H1 (cell line): Measurements from ENCODE around the gene XPO1. TPM values are rescaled to one million over a fixed set of nuclear protein-coding genes. Genes with fewer than 3 reads are reported as not detected.

Experiments used
- CTCF ChIA-PET: fragments of 300-600 bp; sonication (Branson Sonifier 250); formaldehyde crosslinking; loops from one replicate; lab custom pipeline; 2021; ENCODE audit not compliant: partially characterized antibody; lab: Charles Lee
- POLR2A ChIA-PET: fragments of 300-600 bp; sonication (Branson Sonifier 250); formaldehyde crosslinking; loops from one replicate; lab custom pipeline; 2021; ENCODE audit warnings: inconsistent platforms; ENCODE audit not compliant: partially characterized antibody; lab: Charles Lee
- DNase-seq, 2 experiments: peaks; one replicate each; pipeline versions ENCODE4 v3.0.0 to v3.0.0-alpha.2; 2010 to 2022; ENCODE audit warnings: low spot score in 2 of 2, low read depth in 1 of 2, mixed read lengths in 1 of 2
- FAIRE-seq: peaks from 2 replicates; lab custom pipeline; 2011; peaks lifted over from hg19 to GRCh38; lab: Jason Lieb, UNC
- H2AFZ ChIP-seq: 2 replicates; pipeline ENCODE4 v1.8.1; 2012; ENCODE audit warnings: low read length, inconsistent platforms
- H2AK5ac ChIP-seq: 2 replicates; pipeline ENCODE4 v1.6.1; 2013; ENCODE audit warnings: low read depth, low read length
- H2BK120ac ChIP-seq: replicated peaks from 2 replicates; pipeline ENCODE3; 2013; ENCODE audit warnings: low read depth, low read length, inconsistent platforms
- H2BK12ac ChIP-seq: 2 replicates; pipeline ENCODE4 v1.6.1; 2013; ENCODE audit warnings: low read depth, low read length
- H2BK15ac ChIP-seq: 2 replicates; pipeline ENCODE4 v1.6.1; 2013; ENCODE audit warnings: low read length
- H2BK20ac ChIP-seq: 2 replicates; pipeline ENCODE4 v1.6.1; 2013; ENCODE audit warnings: low read length
- H2BK5ac ChIP-seq: 2 replicates; pipeline ENCODE4 v1.6.1; 2013; ENCODE audit warnings: low read depth, low read length
- H3K14ac ChIP-seq: 2 replicates; pipeline ENCODE4 v1.6.1; 2013; ENCODE audit warnings: inconsistent platforms; ENCODE audit not compliant: insufficient read length
- H3K18ac ChIP-seq: 2 replicates; pipeline ENCODE4 v1.6.1; 2013; ENCODE audit warnings: low read length; ENCODE audit errors: extremely low read depth
- H3K23ac ChIP-seq: 2 replicates; pipeline ENCODE4 v1.6.1; 2013; ENCODE audit warnings: inconsistent platforms; ENCODE audit not compliant: insufficient read length
- H3K23me2 ChIP-seq: 2 replicates; pipeline ENCODE4 v1.6.1; 2013; ENCODE audit warnings: low read depth, low read length
- H3K27ac ChIP-seq: 2 replicates; pipeline ENCODE4 v1.6.1; 2011; ENCODE audit warnings: low read depth, low read length, inconsistent platforms
- H3K27me3 ChIP-seq, 4 experiments: replicated peaks in 1 of 4; 1 replicate in 1 of 4; 2 replicates in 3 of 4; pipeline versions ENCODE4 v1.6.1 to v1.8.1; 2011 to 2013; ENCODE audit warnings: low read length in 3 of 4, mild to moderate bottlenecking in 3 of 4, inconsistent platforms in 2 of 4, mixed read lengths in 2 of 4, moderate library complexity in 1 of 4; ENCODE audit not compliant: control insufficient read depth in 3 of 4, insufficient read depth in 3 of 4; ENCODE audit errors: extremely low read depth in 1 of 4
- H3K36me3 ChIP-seq, 4 experiments: 2 replicates each; pipeline versions ENCODE4 v1.6.1 to v1.8.1; 2011 to 2013; ENCODE audit warnings: mild to moderate bottlenecking in 4 of 4, low read length in 3 of 4, moderate library complexity in 2 of 4, control low read depth in 1 of 4, inconsistent platforms in 1 of 4; ENCODE audit not compliant: insufficient read depth in 4 of 4, control insufficient read depth in 2 of 4
- H3K4ac ChIP-seq: replicated peaks from 2 replicates; pipeline ENCODE3; 2013; ENCODE audit warnings: low read length, low read depth, mixed read lengths, inconsistent platforms; ENCODE audit not compliant: insufficient read length
- H3K4me1 ChIP-seq, 4 experiments: replicated peaks in 1 of 4; 1 replicate in 1 of 4; 2 replicates in 3 of 4; pipeline versions ENCODE4 v1.6.1 to v1.8.1; 2011 to 2013; ENCODE audit warnings: low read length in 3 of 4, inconsistent platforms in 2 of 4, mixed read lengths in 1 of 4; ENCODE audit not compliant: insufficient read depth in 4 of 4, control insufficient read depth in 3 of 4
- H3K4me2 ChIP-seq, 2 experiments: 2 replicates each; pipeline versions ENCODE4 v1.6.1 to v1.8.1; 2011 to 2013; ENCODE audit warnings: low read depth in 2 of 2, low read length in 2 of 2, control low read depth in 1 of 2, inconsistent platforms in 1 of 2, mild to moderate bottlenecking in 1 of 2; ENCODE audit not compliant: insufficient read depth in 1 of 2
- H3K4me3 ChIP-seq, 4 experiments: fragments of 200-600, 300-600 bp in 1 of 4; sonication (generic), shearing (Covaris generic), sonication (Bioruptor Twin) in 1 of 4; 2 replicates each; pipeline versions ENCODE4 v1.5.1 to v1.8.1; 2011 to 2016; ENCODE audit warnings: low read length in 4 of 4, low read depth in 3 of 4, control low read depth in 2 of 4, inconsistent platforms in 2 of 4, mild to moderate bottlenecking in 2 of 4, mixed read lengths in 1 of 4, moderate library complexity in 1 of 4; ENCODE audit not compliant: insufficient read depth in 2 of 4; ENCODE audit errors: extremely low read depth in 1 of 4
- H3K56ac ChIP-seq: replicated peaks from 2 replicates; pipeline ENCODE3; 2013; ENCODE audit warnings: low read depth, mild to moderate bottlenecking, mixed read lengths, low read length, inconsistent platforms; ENCODE audit not compliant: insufficient read length
- H3K79me1 ChIP-seq: 2 replicates; pipeline ENCODE4 v1.6.1; 2013; ENCODE audit warnings: low read depth, low read length, control low read depth
- H3K79me2 ChIP-seq, 2 experiments: 2 replicates each; pipeline versions ENCODE4 v1.6.1 to v1.8.1; 2012 to 2013; ENCODE audit warnings: low read length in 2 of 2, mild to moderate bottlenecking in 2 of 2, inconsistent platforms in 1 of 2; ENCODE audit not compliant: insufficient read depth in 2 of 2, control insufficient read depth in 1 of 2
- H3K9ac ChIP-seq, 4 experiments: replicated peaks in 1 of 4; 1 replicate in 1 of 4; 2 replicates in 3 of 4; pipeline versions ENCODE4 v1.6.1 to v1.8.1; 2011 to 2013; ENCODE audit warnings: low read depth in 3 of 4, low read length in 3 of 4, control low read depth in 2 of 4, mild to moderate bottlenecking in 2 of 4, moderate library complexity in 2 of 4, inconsistent platforms in 1 of 4; ENCODE audit errors: extremely low read depth in 1 of 4
- H3K9me3 ChIP-seq, 2 experiments: 2 replicates each; pipeline versions ENCODE4 v1.6.1 to v1.8.1; 2012 to 2013; ENCODE audit warnings: mild to moderate bottlenecking in 2 of 2, moderate library complexity in 2 of 2, control low read depth in 1 of 2, inconsistent platforms in 1 of 2, low read depth in 1 of 2, low read length in 1 of 2, mixed read lengths in 1 of 2; ENCODE audit not compliant: insufficient read depth in 2 of 2
- H4K20me1 ChIP-seq, 2 experiments: replicated peaks in 1 of 2; 2 replicates each; pipeline versions ENCODE3 to v1.8.1; 2011 to 2013; ENCODE audit warnings: inconsistent platforms in 2 of 2, low read length in 2 of 2, mild to moderate bottlenecking in 1 of 2; ENCODE audit not compliant: insufficient read depth in 2 of 2, control insufficient read depth in 1 of 2
- H4K5ac ChIP-seq: 2 replicates; pipeline ENCODE4 v1.6.1; 2013; ENCODE audit warnings: low read length, low read depth, mixed read lengths, inconsistent platforms; ENCODE audit not compliant: insufficient read length
- H4K8ac ChIP-seq: 2 replicates; pipeline ENCODE4 v1.8.0; 2013; ENCODE audit warnings: mild to moderate bottlenecking, moderate library complexity, low read length, inconsistent platforms; ENCODE audit not compliant: insufficient read depth; ENCODE audit errors: extremely low read depth
- H4K91ac ChIP-seq: replicated peaks from 2 replicates; pipeline ENCODE3; 2013; ENCODE audit warnings: low read length, mixed read lengths, inconsistent platforms; ENCODE audit not compliant: insufficient read length
- CEBPB ChIP-seq: IDR thresholded peaks from 2 replicates; pipeline ENCODE4 v1.6.1; 2012; ENCODE audit warnings: low read depth, low read length
- CREB1 ChIP-seq: IDR thresholded peaks from 2 replicates; pipeline ENCODE4 v1.6.1; 2012; ENCODE audit warnings: inconsistent platforms
- CTCF ChIP-seq, 3 experiments: IDR thresholded peaks; 1 replicate in 2 of 3; 2 replicates in 1 of 3; pipeline versions ENCODE4 v1.5.1 to v1.6.1; 2011; ENCODE audit warnings: low read length in 3 of 3, mild to moderate bottlenecking in 3 of 3, inconsistent platforms in 2 of 3, low read depth in 1 of 3, moderate library complexity in 1 of 3; ENCODE audit not compliant: insufficient read depth in 1 of 3; ENCODE audit errors: control extremely low read depth in 1 of 3
- FOSL1 ChIP-seq: IDR thresholded peaks from 2 replicates; pipeline ENCODE4 v1.6.1; 2011; ENCODE audit warnings: mild to moderate bottlenecking, low read depth, low read length, moderate library complexity; ENCODE audit not compliant: insufficient read depth
- HDAC2 ChIP-seq, 2 experiments: fragments of 300-600 bp in 1 of 2; sonication (generic) in 1 of 2; IDR thresholded peaks; 2 replicates each; pipeline ENCODE4 v1.6.1; 2011 to 2012; ENCODE audit warnings: low read depth in 2 of 2, low read length in 2 of 2, mild to moderate bottlenecking in 2 of 2, moderate library complexity in 2 of 2, borderline replicate concordance in 1 of 2, inconsistent platforms in 1 of 2
- JUND ChIP-seq: IDR thresholded peaks from 2 replicates; pipeline ENCODE4 v1.6.1; 2011; ENCODE audit warnings: mild to moderate bottlenecking, improper control_type of control experiment, low read length
- KDM4A ChIP-seq: IDR thresholded peaks from one replicate; pipeline ENCODE4 v1.7.1; 2012; ENCODE audit warnings: low read depth, mild to moderate bottlenecking, moderate library complexity, low read length, inconsistent platforms; ENCODE audit not compliant: severe bottlenecking
- SIX5 ChIP-seq: IDR thresholded peaks from 2 replicates; pipeline ENCODE4 v1.6.1; 2011; ENCODE audit warnings: mild to moderate bottlenecking, low read depth, low read length
- USF2 ChIP-seq: IDR thresholded peaks from 2 replicates; pipeline ENCODE4 v1.6.1; 2011; ENCODE audit warnings: low read length, improper control_type of control experiment
- YY1 ChIP-seq: IDR thresholded peaks from 2 replicates; pipeline ENCODE4 v1.6.1; 2011; ENCODE audit warnings: low read depth, mild to moderate bottlenecking, low read length
- WGBS, 2 experiments: shearing (Covaris generic) in 1 of 2; methylation state at CpG; one replicate each; pipeline versions ENCODE4 v1.1.6 to v1.1.7; 2013 to 2015; ENCODE audit warnings: low lambda C conversion rate in 2 of 2, mixed read lengths in 2 of 2, inconsistent platforms in 1 of 2, low coverage in 1 of 2, missing lambda C conversion rate in 1 of 2; ENCODE audit not compliant: insufficient replicate concordance in 2 of 2, insufficient coverage in 1 of 2, insufficient read length in 1 of 2; ENCODE audit errors: extremely low coverage in 1 of 2, missing lambda C conversion rate in 1 of 2; 5-methylcytosine and 5-hydroxymethylcytosine counted together
- polyA plus RNA-seq, 7 experiments: library from polyadenylated mRNA; depleted of rRNA in 3 of 7; stranded (reverse) in 5 of 7; unstranded in 2 of 7; fragments of >200 nt in 5 of 7; fragments of 200-250 nt in 2 of 7; gene quantifications; 1 replicate in 5 of 7; 2 replicates in 1 of 7; 4 replicates in 1 of 7; pipeline versions ENCODE4 v1.2.1 to v1.2.3, GENCODE V29; 2011 to 2013; ENCODE audit warnings: missing spikeins in 2 of 7, mixed read lengths in 2 of 7
- total RNA-seq: library from RNA; stranded (reverse); fragmentation: NEBNext Ultra II Directional; extraction: Animal tissue kit (Norgen Biotek cat#: 25700); gene quantifications from 2 replicates; pipeline ENCODE4 v1.2.1, GENCODE V29; 2021

The XPO1 gene
- total and polyA plus RNA-seq, 2 of the 8 experiments (the other 6 are each of a cell fraction or from before 2014, with no cell fraction given): 110 to 296 TPM

- Histone ChIP-seq H3K18ac (no peak overlapping the region), H3K27ac (no peak overlapping the region), H3K4ac (no peak overlapping the region), H3K9ac (no peak overlapping the region), H3K36me3 (peaks cover 0 to 47% (median 11%) of the 10 kb centered on the region in 4 experiments; a peak in 4 of 8 replicates), H2BK5ac (no peak overlapping the region), H2BK20ac (no peak overlapping the region), H2BK15ac (no peak overlapping the region), H3K4me1 (peaks cover 0 to 8% (median 1%) of the 10 kb centered on the region in 4 experiments; a peak in 4 of 7 replicates), H3K79me1 (no peaks in the 10 kb centered on the region), H4K91ac (no peak overlapping the region), H3K4me3 (peak overlapping the region in 1 of 4 experiments; percentile 32; a peak in 1 of 8 replicates), H3K23me2 (no peaks in the 10 kb centered on the region), H2BK12ac (no peak overlapping the region), H2BK120ac (no peak overlapping the region), H3K27me3 (no peaks in the 10 kb centered on the region), H2AFZ (no peak overlapping the region), H3K23ac (no peak overlapping the region), H4K8ac (no peak overlapping the region), H3K4me2 (no peak overlapping the region), H3K79me2 (peaks cover 76 to 100% of the 10 kb centered on the region in 2 experiments), H3K56ac (no peak overlapping the region), H3K9me3 (no peaks in the 10 kb centered on the region; a peak in 1 of 4 replicates), H2AK5ac (no peak overlapping the region), H3K14ac (no peak overlapping the region), H4K5ac (no peak overlapping the region), H4K20me1 (peaks cover 27 to 40% of the 10 kb centered on the region in 2 experiments)
- 65% methylated on average over 2 of the region's 2 CpGs; no CpG with 5 or more reads in 1 of the 2 experiments for WGBS, 2 experiments
- ChIA-PET POLR2A (interaction anchor here (0.6 to 3.1 kb wide), 6 partner anchors 8 to 133 kb away, joined by 3 to 20 read pairs (median 6); no protein-coding TSS in a partner anchor), CTCF (interaction anchor here (0.6 to 1.5 kb wide), 2 partner anchors 12 to 46 kb away, joined by 4 to 5 read pairs; no protein-coding TSS in a partner anchor)
- FAIRE-seq: no peak
- DNase-seq: no peak
- TF ChIP-seq YY1 (no peak), CREB1 (no peak), SIX5 (no peak), JUND (no peak), CEBPB (no peak), HDAC2 (IDR thresholded peaks at IDR 0.05; ENCODE audit: borderline replicate concordance in 1 of 2, low read depth in 2 of 2, low read length in 2 of 2) (no peak), FOSL1 (no peak), KDM4A (no peak), CTCF (IDR thresholded peaks at IDR 0.05; ENCODE audit: control extremely low read depth in 1 of 3, insufficient read depth in 1 of 3, low read depth in 1 of 3, low read length in 3 of 3) (no peak), USF2 (no peak)
Measured at GRCh38 chr2:61530749-61531148, 7.4 kb downstream of the XPO1 start.
